SK-N-SH treated with all-trans-retinoic acid at 6 μM for 48 hours (cell line): ENCODE measurements around the gene AZU1.

ENCODE experiments used
- ATAC-seq: fragments of 200-7000 bp; cut with Tn5 transposase; 3 replicates; pipeline ENCODE4 v1.9.1; 2020; ENCODE audit warnings: mild to moderate bottlenecking, moderate library complexity
- ARNTL ChIP-seq: fragments of 450-650 bp; formaldehyde crosslinking; IDR thresholded peaks from 2 replicates; pipeline ENCODE4 v1.5.0; 2020; ENCODE audit warnings: low read depth, mild to moderate bottlenecking, moderate library complexity, borderline replicate concordance
- BACH2 ChIP-seq: fragments of 250-450 bp; sonication (Bioruptor Pico); IDR thresholded peaks from 2 replicates; pipeline ENCODE4 v1.9.0; 2021; ENCODE audit warnings: mild to moderate bottlenecking, borderline replicate concordance
- CREB5 ChIP-seq: fragments of 250-450 bp; sonication (Bioruptor Pico); IDR thresholded peaks from 2 replicates; pipeline ENCODE4 v1.5.1; 2020; ENCODE audit warnings: low read depth, mild to moderate bottlenecking, moderate library complexity
- CSDC2 ChIP-seq: fragments of 250-450 bp; sonication (Bioruptor Pico); IDR thresholded peaks from 2 replicates; pipeline ENCODE4 v1.5.0; 2020; ENCODE audit warnings: mild to moderate bottlenecking, moderate library complexity
- CSRNP3 ChIP-seq: fragments of 250-450 bp; sonication (Bioruptor Pico); IDR thresholded peaks from 2 replicates; pipeline ENCODE4 v1.5.1; 2021; ENCODE audit warnings: mild to moderate bottlenecking, moderate library complexity
- ESRRG ChIP-seq: fragments of 250-450 bp; sonication (Bioruptor Pico); IDR thresholded peaks from 2 replicates; pipeline ENCODE4 v1.6.1; 2021; ENCODE audit warnings: mild to moderate bottlenecking
- GLIS3 ChIP-seq: fragments of 250-450 bp; sonication (Bioruptor Pico); IDR thresholded peaks from 2 replicates; pipeline ENCODE4 v1.5.0; 2020; ENCODE audit warnings: mild to moderate bottlenecking, moderate library complexity
- ISL1 ChIP-seq: fragments of 250-450 bp; sonication (Bioruptor Pico); IDR thresholded peaks from 2 replicates; pipeline ENCODE4 v2.1.2; 2022; ENCODE audit warnings: mild to moderate bottlenecking, moderate library complexity
- OSR1 ChIP-seq: fragments of 250-450 bp; sonication (Bioruptor Pico); IDR thresholded peaks from 2 replicates; pipeline ENCODE4 v1.8.0; 2022; ENCODE audit warnings: moderate library complexity, mild to moderate bottlenecking, inconsistent platforms
- PATZ1 ChIP-seq: fragments of 250-450 bp; sonication (Bioruptor Pico); IDR thresholded peaks from 2 replicates; pipeline ENCODE4 v1.8.0; 2020; ENCODE audit warnings: mild to moderate bottlenecking, moderate library complexity, borderline replicate concordance
- POU6F1 ChIP-seq: fragments of 250-450 bp; sonication (Bioruptor Pico); IDR thresholded peaks from 2 replicates; pipeline ENCODE4 v1.8.0; 2021; ENCODE audit warnings: low read depth, mild to moderate bottlenecking, moderate library complexity, borderline replicate concordance
- PPARA ChIP-seq: fragments of 250-450 bp; sonication (Bioruptor Pico); IDR thresholded peaks from 2 replicates; pipeline ENCODE4 v1.5.0; 2020; ENCODE audit warnings: mild to moderate bottlenecking, borderline replicate concordance
- RARB ChIP-seq: fragments of 250-450 bp; sonication (Bioruptor Pico); IDR thresholded peaks from 2 replicates; pipeline ENCODE4 v1.8.0; 2021; ENCODE audit warnings: mild to moderate bottlenecking, moderate library complexity
- SNAI2 ChIP-seq: fragments of 250-450 bp; sonication (Bioruptor Pico); IDR thresholded peaks from 2 replicates; pipeline ENCODE4 v1.5.0; 2020; ENCODE audit warnings: mild to moderate bottlenecking, moderate library complexity
- TCF4 ChIP-seq: fragments of 250-450 bp; sonication (Bioruptor Pico); IDR thresholded peaks from 2 replicates; pipeline ENCODE4 v1.8.0; 2021; ENCODE audit warnings: mild to moderate bottlenecking, moderate library complexity, borderline replicate concordance
- TOX ChIP-seq: fragments of 250-450 bp; sonication (Bioruptor Pico); IDR thresholded peaks from 2 replicates; pipeline ENCODE4 v1.8.0; 2021; ENCODE audit warnings: mild to moderate bottlenecking, moderate library complexity, borderline replicate concordance
- TSHZ2 ChIP-seq: fragments of 250-450 bp; sonication (Bioruptor Pico); IDR thresholded peaks from 2 replicates; pipeline ENCODE4 v1.5.0; 2020; ENCODE audit warnings: mild to moderate bottlenecking, moderate library complexity
- ZC3H10 ChIP-seq: fragments of 250-450 bp; sonication (Bioruptor Pico); IDR thresholded peaks from 2 replicates; pipeline ENCODE4 v1.5.1; 2021; ENCODE audit warnings: mild to moderate bottlenecking, moderate library complexity
- ZFP3 ChIP-seq: fragments of 250-450 bp; sonication (Bioruptor Pico); IDR thresholded peaks from 2 replicates; pipeline ENCODE4 v1.5.0; 2020; ENCODE audit warnings: mild to moderate bottlenecking, moderate library complexity
- ZFP30 ChIP-seq: fragments of 450-650 bp; formaldehyde crosslinking; IDR thresholded peaks from 2 replicates; pipeline ENCODE4 v1.5.0; 2022; ENCODE audit warnings: mild to moderate bottlenecking, moderate library complexity
- ZNF565 ChIP-seq: fragments of 450-650 bp; formaldehyde crosslinking; conservative IDR thresholded peaks from 2 replicates; pipeline ENCODE4 v1.5.0; 2020; ENCODE audit warnings: low read depth, mild to moderate bottlenecking, moderate library complexity
- ZNF70 ChIP-seq: fragments of 450-650 bp; formaldehyde crosslinking; IDR thresholded peaks from 2 replicates; pipeline ENCODE4 v1.5.0; 2020; ENCODE audit warnings: mild to moderate bottlenecking, moderate library complexity
- ZNF8 ChIP-seq: fragments of 450-650 bp; formaldehyde crosslinking; IDR thresholded peaks from 2 replicates; pipeline ENCODE4 v1.5.0; 2020; ENCODE audit warnings: mild to moderate bottlenecking, moderate library complexity

AZU1 gene

GRCh38 chr19:855142-855541 is 27.5 kb downstream of the AZU1 start:
- no peak for ATAC-seq
- TF ChIP-seq PATZ1 (CRISPR knock-in tag) (no peak), RARB (CRISPR knock-in tag) (no peak), POU6F1 (CRISPR knock-in tag) (no peak), PPARA (CRISPR knock-in tag) (no peak), TCF4 (CRISPR knock-in tag) (no peak), TSHZ2 (CRISPR knock-in tag) (no peak), ZFP30 (CRISPR knock-in tag) (no peak), ESRRG (CRISPR knock-in tag) (no peak), ZC3H10 (no peak), ZNF565 (CRISPR knock-in tag) (no peak), ISL1 (no peak), BACH2 (CRISPR knock-in tag) (no peak), ARNTL (CRISPR knock-in tag) (no peak), ZFP3 (CRISPR knock-in tag) (no peak)

- no peak for ATAC-seq
- TF ChIP-seq OSR1 (CRISPR knock-in tag): no peak
- no peak for TF ChIP-seq ZFP30 (CRISPR knock-in tag)
Observed at GRCh38 chr19:855566-856120, 28.0 kb downstream of the AZU1 start.

GRCh38 chr19:858284-858683 is 30.6 kb downstream of the AZU1 start:
- no peak for ATAC-seq
- TF ChIP-seq BACH2 (CRISPR knock-in tag) (no peak), ZNF565 (CRISPR knock-in tag) (no peak), CSDC2 (CRISPR knock-in tag) (no peak), POU6F1 (CRISPR knock-in tag) (no peak), ZFP3 (CRISPR knock-in tag) (no peak), RARB (CRISPR knock-in tag) (no peak), OSR1 (CRISPR knock-in tag) (no peak), TOX (no peak), PPARA (CRISPR knock-in tag) (no peak), ZC3H10 (no peak), ZNF8 (CRISPR knock-in tag) (no peak), GLIS3 (CRISPR knock-in tag) (no peak), CSRNP3 (CRISPR knock-in tag) (no peak), SNAI2 (no peak), CREB5 (CRISPR knock-in tag) (no peak), ESRRG (CRISPR knock-in tag) (no peak), ISL1 (no peak), TSHZ2 (CRISPR knock-in tag) (no peak), ZNF70 (CRISPR knock-in tag) (no peak)
- TF ChIP-seq, all 23 proteins: peak for 0
